HepG2 (cell line): Measurements from ENCODE around the gene RBM14. TPM values are rescaled to one million over a fixed set of nuclear protein-coding genes. Genes with fewer than 3 reads are reported as not detected.

ENCODE experiments used
- ATRX ChIP-seq: sonication (generic); formaldehyde crosslinking; IDR thresholded peaks from 2 replicates; pipeline ENCODE4 v1.4.0; 2020; ENCODE audit warnings: missing genetic modification reagents, borderline replicate concordance
- CCAR2 ChIP-seq: fragments of 200-400 bp; formaldehyde crosslinking; optimal IDR thresholded peaks from 2 replicates; pipeline ENCODE3; 2018; ENCODE audit warnings: low read depth, mild to moderate bottlenecking, low read length, moderate library complexity
- FOSL2 ChIP-seq: sonication (generic); formaldehyde crosslinking; IDR thresholded peaks from 2 replicates; pipeline ENCODE4 v1.4.0; 2020; ENCODE audit warnings: missing genetic modification reagents
- GTF3A ChIP-seq: sonication (generic); formaldehyde crosslinking; conservative IDR thresholded peaks from 2 replicates; pipeline ENCODE4 v1.4.0; 2020; ENCODE audit warnings: mild to moderate bottlenecking, missing genetic modification reagents
- JUNB ChIP-seq: sonication (generic); formaldehyde crosslinking; IDR thresholded peaks from 2 replicates; pipeline ENCODE4 v1.8.0; 2022; ENCODE audit warnings: missing genetic modification reagents, mild to moderate bottlenecking, borderline replicate concordance
- SMAD3 ChIP-seq: sonication (generic); formaldehyde crosslinking; IDR thresholded peaks from 2 replicates; pipeline ENCODE4 v1.4.0; 2020; ENCODE audit warnings: missing genetic modification reagents
- SMARCC2 ChIP-seq: fragments of 450-650 bp; IDR thresholded peaks from 2 replicates; pipeline ENCODE4 v1.6.1; 2017; ENCODE audit warnings: antibody characterized with exemption, mild to moderate bottlenecking
- SP2 ChIP-seq: sonication (generic); formaldehyde crosslinking; IDR thresholded peaks from 2 replicates; pipeline ENCODE4 v1.5.1; 2020; ENCODE audit warnings: mild to moderate bottlenecking, missing genetic modification reagents
- TRIM24 ChIP-seq: sonication (generic); formaldehyde crosslinking; IDR thresholded peaks from 2 replicates; pipeline ENCODE4 v1.8.0; 2022; ENCODE audit warnings: mild to moderate bottlenecking, missing genetic modification reagents
- ZNF724P ChIP-seq: sonication (generic); formaldehyde crosslinking; IDR thresholded peaks from 2 replicates; pipeline ENCODE4 v1.8.0; 2022; ENCODE audit warnings: missing genetic modification reagents, borderline replicate concordance
- ZSCAN30 ChIP-seq: sonication (generic); formaldehyde crosslinking; IDR thresholded peaks from 2 replicates; pipeline ENCODE4 v1.5.0; 2020; ENCODE audit warnings: mild to moderate bottlenecking, missing genetic modification reagents
- polyA plus RNA-seq, 8 experiments: library from polyadenylated mRNA; depleted of rRNA in 3 of 8; stranded (reverse) in 7 of 8; unstranded in 1 of 8; fragments of >200 nt; fragmentation: Illumina TruSeq in 4 of 8; extraction: Trizol in 4 of 8; gene quantifications; 2 replicates each; pipeline versions ENCODE4 v1.2.1 to v1.2.3, GENCODE V29; 2011 to 2016; ENCODE audit warnings: low read depth in 4 of 8, missing spikeins in 1 of 8, mixed read lengths in 1 of 8; ENCODE audit not compliant: insufficient read depth in 1 of 8
- total RNA-seq, 5 experiments: library from RNA; depleted of rRNA; stranded (reverse); fragments of >200 nt; fragmentation: Illumina TruSeq; extraction: Trizol; gene quantifications; 2 replicates each; pipeline ENCODE4 v1.2.3, GENCODE V29; 2016; ENCODE audit warnings: low read depth in 1 of 5
- TF ChIP-seq, protein P1 (sequence below): sonication (generic); formaldehyde crosslinking; IDR thresholded peaks from 2 replicates; pipeline ENCODE4 v1.5.1; 2020; ENCODE audit warnings: mild to moderate bottlenecking, missing genetic modification reagents, borderline replicate concordance
- TF ChIP-seq, protein P2 (sequence below): sonication (generic); formaldehyde crosslinking; IDR thresholded peaks from 2 replicates; pipeline ENCODE4 v1.8.1; 2023; ENCODE audit warnings: missing genetic modification reagents, inconsistent platforms, borderline replicate concordance
- TF ChIP-seq, protein P3 (sequence below): sonication (generic); formaldehyde crosslinking; IDR thresholded peaks from 2 replicates; pipeline ENCODE4 v1.4.0; 2020; ENCODE audit warnings: missing genetic modification reagents, mild to moderate bottlenecking, borderline replicate concordance
- TF ChIP-seq, protein P4 (sequence below): sonication (generic); formaldehyde crosslinking; IDR thresholded peaks from 2 replicates; pipeline ENCODE4 v1.9.0; 2021; ENCODE audit warnings: missing genetic modification reagents, borderline replicate concordance
- TF ChIP-seq, protein P5 (sequence below): fragments of 450-650 bp; IDR thresholded peaks from 2 replicates; pipeline ENCODE4 v1.6.1; 2017

The RBM14 gene
- total and polyA plus RNA-seq, 2 of the 13 experiments (the other 11 are each of a cell fraction or from before 2014, with no cell fraction given) = 12.7 to 44.1 TPM

DNA sequence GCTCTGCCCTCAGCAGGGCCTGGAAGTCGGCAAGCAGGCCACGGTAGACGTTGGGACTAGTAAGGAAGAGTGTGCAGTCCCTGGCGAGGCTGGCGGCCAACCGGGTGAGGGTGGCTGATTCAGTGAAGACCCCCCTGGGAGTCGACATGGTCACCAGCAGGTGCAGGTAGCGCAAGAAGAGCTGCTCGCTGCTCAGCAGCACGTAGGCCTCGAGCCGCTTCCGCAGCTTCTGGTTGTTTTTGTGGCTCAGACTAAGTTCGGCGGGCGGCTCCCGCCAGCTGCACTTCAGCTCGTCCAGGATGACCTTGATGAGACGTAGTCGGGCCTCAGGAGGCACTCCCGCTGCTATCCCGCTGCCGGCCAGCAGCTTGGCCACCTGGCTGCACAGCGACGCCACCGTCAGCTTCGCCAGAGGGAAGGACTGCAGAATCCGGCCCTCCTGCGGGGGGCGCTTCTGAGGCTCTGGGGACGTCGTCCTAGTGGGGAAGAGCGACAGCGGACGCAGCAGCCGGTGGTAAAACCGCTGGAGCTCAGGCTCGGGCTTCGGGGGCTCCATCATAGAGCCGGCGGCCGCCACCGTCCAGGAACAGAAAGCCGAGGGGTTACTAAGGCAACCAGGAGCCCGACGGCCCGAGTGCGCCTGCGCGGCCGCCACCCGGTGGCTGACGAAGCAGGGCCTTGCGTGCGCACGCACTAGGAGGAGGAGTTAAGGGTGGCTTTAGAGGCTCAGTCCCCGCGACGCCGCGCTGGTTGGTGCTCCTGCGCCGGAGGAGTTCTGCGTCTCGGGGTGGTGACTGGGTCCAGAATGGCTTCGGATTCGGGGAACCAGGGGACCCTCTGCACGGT is 23.8 kb upstream of the RBM14 start, which contains the start of the genes CCDC87 and CCS (continued):
- TF ChIP-seq, protein P1, sequence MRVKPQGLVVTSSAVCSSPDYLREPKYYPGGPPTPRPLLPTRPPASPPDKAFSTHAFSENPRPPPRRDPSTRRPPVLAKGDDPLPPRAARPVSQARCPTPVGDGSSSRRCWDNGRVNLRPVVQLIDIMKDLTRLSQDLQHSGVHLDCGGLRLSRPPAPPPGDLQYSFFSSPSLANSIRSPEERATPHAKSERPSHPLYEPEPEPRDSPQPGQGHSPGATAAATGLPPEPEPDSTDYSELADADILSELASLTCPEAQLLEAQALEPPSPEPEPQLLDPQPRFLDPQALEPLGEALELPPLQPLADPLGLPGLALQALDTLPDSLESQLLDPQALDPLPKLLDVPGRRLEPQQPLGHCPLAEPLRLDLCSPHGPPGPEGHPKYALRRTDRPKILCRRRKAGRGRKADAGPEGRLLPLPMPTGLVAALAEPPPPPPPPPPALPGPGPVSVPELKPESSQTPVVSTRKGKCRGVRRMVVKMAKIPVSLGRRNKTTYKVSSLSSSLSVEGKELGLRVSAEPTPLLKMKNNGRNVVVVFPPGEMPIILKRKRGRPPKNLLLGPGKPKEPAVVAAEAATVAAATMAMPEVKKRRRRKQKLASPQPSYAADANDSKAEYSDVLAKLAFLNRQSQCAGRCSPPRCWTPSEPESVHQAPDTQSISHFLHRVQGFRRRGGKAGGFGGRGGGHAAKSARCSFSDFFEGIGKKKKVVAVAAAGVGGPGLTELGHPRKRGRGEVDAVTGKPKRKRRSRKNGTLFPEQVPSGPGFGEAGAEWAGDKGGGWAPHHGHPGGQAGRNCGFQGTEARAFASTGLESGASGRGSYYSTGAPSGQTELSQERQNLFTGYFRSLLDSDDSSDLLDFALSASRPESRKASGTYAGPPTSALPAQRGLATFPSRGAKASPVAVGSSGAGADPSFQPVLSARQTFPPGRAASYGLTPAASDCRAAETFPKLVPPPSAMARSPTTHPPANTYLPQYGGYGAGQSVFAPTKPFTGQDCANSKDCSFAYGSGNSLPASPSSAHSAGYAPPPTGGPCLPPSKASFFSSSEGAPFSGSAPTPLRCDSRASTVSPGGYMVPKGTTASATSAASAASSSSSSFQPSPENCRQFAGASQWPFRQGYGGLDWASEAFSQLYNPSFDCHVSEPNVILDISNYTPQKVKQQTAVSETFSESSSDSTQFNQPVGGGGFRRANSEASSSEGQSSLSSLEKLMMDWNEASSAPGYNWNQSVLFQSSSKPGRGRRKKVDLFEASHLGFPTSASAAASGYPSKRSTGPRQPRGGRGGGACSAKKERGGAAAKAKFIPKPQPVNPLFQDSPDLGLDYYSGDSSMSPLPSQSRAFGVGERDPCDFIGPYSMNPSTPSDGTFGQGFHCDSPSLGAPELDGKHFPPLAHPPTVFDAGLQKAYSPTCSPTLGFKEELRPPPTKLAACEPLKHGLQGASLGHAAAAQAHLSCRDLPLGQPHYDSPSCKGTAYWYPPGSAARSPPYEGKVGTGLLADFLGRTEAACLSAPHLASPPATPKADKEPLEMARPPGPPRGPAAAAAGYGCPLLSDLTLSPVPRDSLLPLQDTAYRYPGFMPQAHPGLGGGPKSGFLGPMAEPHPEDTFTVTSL (CRISPR knock-in tag) = peak; percentile 32; the same call in 1 of the 2 replicates
- TF ChIP-seq CCAR2 (no peak), JUNB (CRISPR knock-in tag) (no peak), SP2 (CRISPR knock-in tag) (peak; percentile 55; the same call in 1 of the 2 replicates), ZSCAN30 (CRISPR knock-in tag) (peak; percentile 46; the same call in 1 of the 2 replicates), GTF3A (CRISPR knock-in tag) (peak; percentile 22; the same call in 1 of the 2 replicates), SMARCC2 (0 out of 2 replicates have a peak, but pooled peaks have one; percentile 38), FOSL2 (CRISPR knock-in tag) (no peak; the same call in none of the 2 replicates), SMAD3 (CRISPR knock-in tag) (no peak; the same call in 1 of the 2 replicates), TRIM24 (no peak), ZNF724P (CRISPR knock-in tag) (peak; percentile 47; the same call in 1 of the 2 replicates), ATRX (CRISPR knock-in tag) (no peak)
- TF ChIP-seq, protein P2, sequence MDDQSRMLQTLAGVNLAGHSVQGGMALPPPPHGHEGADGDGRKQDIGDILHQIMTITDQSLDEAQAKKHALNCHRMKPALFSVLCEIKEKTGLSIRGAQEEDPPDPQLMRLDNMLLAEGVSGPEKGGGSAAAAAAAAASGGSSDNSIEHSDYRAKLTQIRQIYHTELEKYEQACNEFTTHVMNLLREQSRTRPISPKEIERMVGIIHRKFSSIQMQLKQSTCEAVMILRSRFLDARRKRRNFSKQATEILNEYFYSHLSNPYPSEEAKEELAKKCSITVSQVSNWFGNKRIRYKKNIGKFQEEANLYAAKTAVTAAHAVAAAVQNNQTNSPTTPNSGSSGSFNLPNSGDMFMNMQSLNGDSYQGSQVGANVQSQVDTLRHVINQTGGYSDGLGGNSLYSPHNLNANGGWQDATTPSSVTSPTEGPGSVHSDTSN = 0 out of 2 replicates have a peak, but pooled peaks have one; percentile 18
- TF ChIP-seq, protein P3, sequence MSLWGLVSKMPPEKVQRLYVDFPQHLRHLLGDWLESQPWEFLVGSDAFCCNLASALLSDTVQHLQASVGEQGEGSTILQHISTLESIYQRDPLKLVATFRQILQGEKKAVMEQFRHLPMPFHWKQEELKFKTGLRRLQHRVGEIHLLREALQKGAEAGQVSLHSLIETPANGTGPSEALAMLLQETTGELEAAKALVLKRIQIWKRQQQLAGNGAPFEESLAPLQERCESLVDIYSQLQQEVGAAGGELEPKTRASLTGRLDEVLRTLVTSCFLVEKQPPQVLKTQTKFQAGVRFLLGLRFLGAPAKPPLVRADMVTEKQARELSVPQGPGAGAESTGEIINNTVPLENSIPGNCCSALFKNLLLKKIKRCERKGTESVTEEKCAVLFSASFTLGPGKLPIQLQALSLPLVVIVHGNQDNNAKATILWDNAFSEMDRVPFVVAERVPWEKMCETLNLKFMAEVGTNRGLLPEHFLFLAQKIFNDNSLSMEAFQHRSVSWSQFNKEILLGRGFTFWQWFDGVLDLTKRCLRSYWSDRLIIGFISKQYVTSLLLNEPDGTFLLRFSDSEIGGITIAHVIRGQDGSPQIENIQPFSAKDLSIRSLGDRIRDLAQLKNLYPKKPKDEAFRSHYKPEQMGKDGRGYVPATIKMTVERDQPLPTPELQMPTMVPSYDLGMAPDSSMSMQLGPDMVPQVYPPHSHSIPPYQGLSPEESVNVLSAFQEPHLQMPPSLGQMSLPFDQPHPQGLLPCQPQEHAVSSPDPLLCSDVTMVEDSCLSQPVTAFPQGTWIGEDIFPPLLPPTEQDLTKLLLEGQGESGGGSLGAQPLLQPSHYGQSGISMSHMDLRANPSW (CRISPR knock-in tag) = no peak
- TF ChIP-seq, protein P4, sequence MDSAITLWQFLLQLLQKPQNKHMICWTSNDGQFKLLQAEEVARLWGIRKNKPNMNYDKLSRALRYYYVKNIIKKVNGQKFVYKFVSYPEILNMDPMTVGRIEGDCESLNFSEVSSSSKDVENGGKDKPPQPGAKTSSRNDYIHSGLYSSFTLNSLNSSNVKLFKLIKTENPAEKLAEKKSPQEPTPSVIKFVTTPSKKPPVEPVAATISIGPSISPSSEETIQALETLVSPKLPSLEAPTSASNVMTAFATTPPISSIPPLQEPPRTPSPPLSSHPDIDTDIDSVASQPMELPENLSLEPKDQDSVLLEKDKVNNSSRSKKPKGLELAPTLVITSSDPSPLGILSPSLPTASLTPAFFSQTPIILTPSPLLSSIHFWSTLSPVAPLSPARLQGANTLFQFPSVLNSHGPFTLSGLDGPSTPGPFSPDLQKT (CRISPR knock-in tag) = no peak
- TF ChIP-seq, protein P5, sequence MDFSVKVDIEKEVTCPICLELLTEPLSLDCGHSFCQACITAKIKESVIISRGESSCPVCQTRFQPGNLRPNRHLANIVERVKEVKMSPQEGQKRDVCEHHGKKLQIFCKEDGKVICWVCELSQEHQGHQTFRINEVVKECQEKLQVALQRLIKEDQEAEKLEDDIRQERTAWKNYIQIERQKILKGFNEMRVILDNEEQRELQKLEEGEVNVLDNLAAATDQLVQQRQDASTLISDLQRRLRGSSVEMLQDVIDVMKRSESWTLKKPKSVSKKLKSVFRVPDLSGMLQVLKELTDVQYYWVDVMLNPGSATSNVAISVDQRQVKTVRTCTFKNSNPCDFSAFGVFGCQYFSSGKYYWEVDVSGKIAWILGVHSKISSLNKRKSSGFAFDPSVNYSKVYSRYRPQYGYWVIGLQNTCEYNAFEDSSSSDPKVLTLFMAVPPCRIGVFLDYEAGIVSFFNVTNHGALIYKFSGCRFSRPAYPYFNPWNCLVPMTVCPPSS = no peak
